NCI-H82 treated with DMSO at 0.1 percent for 48 hours (cell line): Measurements from ENCODE around the gene ING5.

ENCODE experiments used
- DNase-seq: peaks from one replicate; lab custom pipeline; 2025; ENCODE audit not compliant: unreplicated experiment; lab: John Stamatoyannopoulos, UW

The ING5 gene

GRCh38 chr2:241775223-241776177 is 73.7 kb downstream of the ING5 start:
- DNase-seq: no peak

DNA sequence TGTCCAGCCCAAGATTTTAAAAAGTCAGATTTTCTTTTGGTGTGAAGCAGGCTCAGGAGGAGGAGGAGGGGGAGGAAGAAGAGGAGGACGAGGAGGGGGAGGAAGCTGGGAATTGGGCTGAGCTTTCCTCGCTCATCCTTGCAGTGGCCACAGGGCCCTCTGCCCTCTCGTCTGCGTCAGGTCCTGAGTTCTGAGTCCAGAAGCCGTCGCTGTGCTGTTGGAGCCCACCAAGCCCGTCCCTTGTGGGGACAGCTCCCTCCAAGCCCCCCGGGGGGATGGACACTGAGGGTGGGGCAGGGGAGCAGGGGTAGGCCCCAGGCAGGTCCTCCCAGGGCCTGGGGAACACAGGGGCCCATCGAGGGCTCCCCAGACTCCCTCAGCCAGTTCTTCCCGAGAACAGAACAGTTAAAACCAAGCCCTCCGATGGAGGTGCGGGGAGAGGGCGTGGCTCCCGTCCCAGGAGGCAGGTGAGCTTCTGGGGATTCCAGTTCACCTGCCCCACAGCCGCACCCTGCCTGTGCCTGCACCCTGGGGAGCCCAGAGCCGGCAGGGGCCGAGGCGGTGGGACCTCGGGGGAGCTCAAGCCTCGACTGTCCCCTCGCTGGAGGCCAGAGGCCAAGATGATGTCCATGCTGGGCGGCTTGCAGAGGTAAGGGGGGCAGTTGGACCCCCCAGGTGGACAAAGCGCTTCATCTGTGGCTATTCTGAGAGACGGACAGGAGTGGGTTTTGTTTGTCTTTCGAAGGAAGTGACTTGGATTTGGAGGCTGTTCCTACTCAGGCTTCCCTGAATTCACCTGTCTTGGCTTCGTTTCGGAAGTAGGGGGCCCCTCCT is 74.7 kb downstream of the ING5 start, which contains the start of gene GAL3ST2:
TSS of gene GAL3ST2 (plus strand) at position 487 of the 834 bp plus-strand sequence. CDS start at position 621, 134 bp downstream.
- no peak for DNase-seq

GRCh38 chr2:241777170-241777685 is 75.4 kb downstream of the ING5 start:
- no peak for DNase-seq

GRCh38 chr2:241777686-241778627 is 76.1 kb downstream of the ING5 start:
- no peak for DNase-seq
